ENCODE results near the gene CHRNA7.
"Not testable (repeated sequence)": the region's sequence is repeated elsewhere in the genome, so short reads cannot be mapped to it uniquely, and the experiment has no call there.

Gene CHRNA7

GRCh38 chr15:32162143-32162542 is 131.8 kb downstream of the CHRNA7 start:
- H3K9me3 Mint-ChIP-seq; H3K27me3 Mint-ChIP-seq; H3K27ac Mint-ChIP-seq; DNase-seq; H3K4me3 Mint-ChIP-seq; H3K36me3 Mint-ChIP-seq (ENCODE audit: low read depth); H3K4me1 Mint-ChIP-seq (ENCODE audit: low read depth): not testable (repeated sequence)

DNA sequence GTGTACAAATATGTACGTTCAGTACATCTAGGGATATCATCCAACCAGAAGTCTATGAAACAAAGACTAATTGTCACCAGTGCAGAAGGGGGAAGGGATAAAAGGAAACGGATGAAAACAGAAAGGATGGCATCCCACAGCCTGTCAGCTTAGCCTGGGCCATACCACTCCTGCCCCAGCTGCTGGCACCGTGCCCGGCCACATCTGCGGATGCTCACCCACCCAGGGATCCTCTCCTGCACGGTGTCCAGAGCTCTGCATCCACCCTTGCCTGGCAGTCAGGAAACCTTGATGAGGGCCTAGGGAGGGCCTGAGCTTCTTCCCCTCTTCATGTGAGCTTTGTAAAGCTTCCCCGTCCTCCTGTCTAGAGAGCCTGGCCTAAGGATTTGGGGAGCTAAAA is 133.8 kb downstream of the CHRNA7 start:
- H3K4me1 Mint-ChIP-seq (ENCODE audit: low read depth); H3K4me3 Mint-ChIP-seq; H3K36me3 Mint-ChIP-seq (ENCODE audit: low read depth); H3K27me3 Mint-ChIP-seq; DNase-seq; H3K27ac Mint-ChIP-seq; H3K9me3 Mint-ChIP-seq: not testable (repeated sequence)

DNA sequence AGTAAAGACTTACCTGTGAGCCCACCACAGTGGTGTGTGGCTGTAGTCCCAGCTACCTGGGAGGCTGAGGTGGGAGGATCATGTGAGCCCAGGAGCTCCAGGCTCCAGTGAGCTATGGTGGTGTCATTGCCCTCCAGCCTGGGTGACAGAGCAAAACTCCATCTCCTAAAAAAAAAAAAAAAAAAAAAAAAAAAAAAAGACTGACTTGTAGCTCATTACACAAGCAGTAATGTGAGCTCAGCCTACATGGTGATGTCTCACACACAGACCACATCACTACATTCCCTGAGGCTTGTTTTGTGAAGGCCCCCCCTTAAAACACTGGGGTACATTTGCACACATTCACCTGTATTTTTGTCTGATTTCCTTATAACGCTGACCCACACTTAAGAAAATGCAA is 134.4 kb downstream of the CHRNA7 start:
- not testable (repeated sequence) for H3K27me3 Mint-ChIP-seq; H3K4me3 Mint-ChIP-seq; DNase-seq; H3K4me1 Mint-ChIP-seq (ENCODE audit: low read depth); H3K9me3 Mint-ChIP-seq; H3K27ac Mint-ChIP-seq; H3K36me3 Mint-ChIP-seq (ENCODE audit: low read depth)

DNA sequence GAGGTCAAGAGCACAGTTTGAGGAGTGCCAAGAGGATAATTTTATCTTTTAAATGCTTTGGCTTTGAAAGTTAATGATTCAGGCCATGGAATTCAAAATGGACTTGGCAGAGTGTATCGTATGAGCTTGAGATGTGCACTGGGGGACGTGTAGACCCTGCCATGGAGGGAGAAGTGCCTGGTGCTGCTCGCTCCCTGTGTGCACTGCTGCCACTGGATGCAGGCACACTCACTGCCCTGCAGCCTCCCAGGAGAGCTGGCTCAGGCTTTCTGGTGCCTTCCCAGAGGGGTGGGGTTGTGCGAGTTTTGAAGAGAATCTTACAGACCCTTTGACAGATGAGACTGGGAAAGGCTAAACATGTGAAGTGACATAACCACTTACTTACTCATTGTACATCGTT is 135.5 kb downstream of the CHRNA7 start:
- H3K9me3 Mint-ChIP-seq; H3K4me3 Mint-ChIP-seq; H3K36me3 Mint-ChIP-seq (ENCODE audit: low read depth); H3K27ac Mint-ChIP-seq; DNase-seq; H3K4me1 Mint-ChIP-seq (ENCODE audit: low read depth); H3K27me3 Mint-ChIP-seq: not testable (repeated sequence)

DNA sequence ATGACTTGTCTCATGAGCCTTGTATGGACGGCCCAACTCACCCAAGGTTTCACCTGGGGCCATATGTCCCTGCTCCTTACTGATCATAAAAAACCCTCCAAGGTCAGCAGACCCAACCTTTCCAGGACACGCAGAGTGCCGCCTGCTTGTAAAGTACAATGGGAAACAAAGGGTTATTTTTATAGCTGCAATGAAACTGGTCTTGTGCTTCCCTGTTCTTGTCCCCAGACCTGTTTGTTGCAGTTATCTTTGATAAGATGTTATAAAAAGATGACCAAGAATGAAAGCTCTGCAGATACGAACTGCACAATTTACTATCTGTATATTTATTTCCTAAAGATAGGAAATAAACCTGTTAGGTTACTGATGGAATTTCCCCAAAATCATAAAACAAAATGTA is 136.0 kb downstream of the CHRNA7 start:
- H3K4me3 Mint-ChIP-seq; H3K4me1 Mint-ChIP-seq (ENCODE audit: low read depth); H3K9me3 Mint-ChIP-seq; DNase-seq; H3K36me3 Mint-ChIP-seq (ENCODE audit: low read depth); H3K27ac Mint-ChIP-seq; H3K27me3 Mint-ChIP-seq: not testable (repeated sequence)

GRCh38 chr15:32167913-32168312 is 137.6 kb downstream of the CHRNA7 start:
- not testable (repeated sequence) for H3K27ac Mint-ChIP-seq; H3K36me3 Mint-ChIP-seq (ENCODE audit: low read depth); DNase-seq; H3K4me1 Mint-ChIP-seq (ENCODE audit: low read depth); H3K27me3 Mint-ChIP-seq; H3K4me3 Mint-ChIP-seq; H3K9me3 Mint-ChIP-seq

GRCh38 chr15:32180579-32180978 is 150.3 kb downstream of the CHRNA7 start:
- not testable (repeated sequence) for H3K27me3 Mint-ChIP-seq; DNase-seq; H3K36me3 Mint-ChIP-seq (ENCODE audit: low read depth); H3K9me3 Mint-ChIP-seq; H3K27ac Mint-ChIP-seq; H3K4me3 Mint-ChIP-seq; H3K4me1 Mint-ChIP-seq (ENCODE audit: low read depth)

DNA sequence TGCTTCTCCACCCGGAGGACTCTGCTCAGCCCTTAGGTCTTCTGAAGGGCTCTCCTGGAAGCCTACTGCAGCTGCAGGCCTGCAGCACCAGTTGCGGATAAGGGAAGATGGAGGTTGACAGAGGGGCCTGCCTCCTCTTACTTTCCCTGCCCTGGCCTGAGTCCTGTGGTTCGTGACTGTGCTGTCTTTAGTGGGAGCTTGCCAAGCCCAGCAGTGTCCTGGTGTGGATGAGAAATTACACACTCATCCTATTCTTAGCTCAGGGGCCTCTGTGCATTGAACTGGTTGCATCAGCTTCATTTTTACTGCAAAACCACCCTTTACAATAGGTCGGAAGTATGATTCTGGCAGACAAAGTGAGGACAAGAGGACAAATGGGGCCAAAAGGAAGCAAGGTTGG is 163.5 kb downstream of the CHRNA7 start:
- H3K36me3 Mint-ChIP-seq (ENCODE audit: low read depth); H3K4me1 Mint-ChIP-seq (ENCODE audit: low read depth); H3K9me3 Mint-ChIP-seq; H3K27me3 Mint-ChIP-seq; H3K27ac Mint-ChIP-seq; DNase-seq; H3K4me3 Mint-ChIP-seq: not testable (repeated sequence)

- not testable (repeated sequence) for H3K9me3 Mint-ChIP-seq; H3K27me3 Mint-ChIP-seq; H3K27ac Mint-ChIP-seq; H3K4me3 Mint-ChIP-seq; H3K36me3 Mint-ChIP-seq (ENCODE audit: low read depth); DNase-seq; H3K4me1 Mint-ChIP-seq (ENCODE audit: low read depth)
Observed at GRCh38 chr15:32196206-32196605, 165.9 kb downstream of the CHRNA7 start.

DNA sequence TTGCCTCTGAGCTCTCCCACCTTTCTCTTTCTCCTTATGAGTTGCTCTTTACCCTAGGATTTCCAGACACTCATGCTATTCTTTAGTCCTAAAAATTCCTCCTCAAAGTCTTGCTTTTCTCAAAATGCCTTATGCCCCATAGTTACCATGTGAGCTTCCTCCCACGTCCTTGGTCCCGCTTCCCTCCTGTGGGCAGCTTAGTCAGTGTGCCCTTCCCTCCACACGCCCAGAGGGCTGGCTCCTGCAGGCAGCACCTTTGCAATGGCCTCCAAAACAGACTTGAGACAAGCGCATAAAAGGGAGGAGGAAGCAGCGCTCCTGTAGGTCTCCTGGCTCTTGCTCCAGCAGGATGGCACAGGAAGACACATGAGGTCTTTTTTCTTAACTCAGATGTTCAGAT is 168.6 kb downstream of the CHRNA7 start:
- not testable (repeated sequence) for H3K4me3 Mint-ChIP-seq; H3K9me3 Mint-ChIP-seq; H3K4me1 Mint-ChIP-seq (ENCODE audit: low read depth); H3K36me3 Mint-ChIP-seq (ENCODE audit: low read depth); DNase-seq; H3K27me3 Mint-ChIP-seq; H3K27ac Mint-ChIP-seq

GRCh38 chr15:32209081-32209480 is 178.8 kb downstream of the CHRNA7 start:
- H3K36me3 Mint-ChIP-seq (ENCODE audit: low read depth); DNase-seq; H3K4me3 Mint-ChIP-seq: not testable (repeated sequence)

GRCh38 chr15:32218666-32219065 is 188.4 kb downstream of the CHRNA7 start:
- H3K4me3 Mint-ChIP-seq: no peak overlapping the region

More at GRCh38 chr15:32209081-32209480, 178.8 kb downstream of the CHRNA7 start:
- not testable (repeated sequence) for H3K27ac Mint-ChIP-seq; H3K27me3 Mint-ChIP-seq; H3K4me1 Mint-ChIP-seq (ENCODE audit: low read depth); H3K9me3 Mint-ChIP-seq

More at GRCh38 chr15:32218666-32219065, 188.4 kb downstream of the CHRNA7 start:
- DNase-seq: no peak
- Mint-ChIP-seq H3K9me3 (peaks cover 17% of the 10 kb centered on the region), H3K27me3 (peaks cover 6% of the 10 kb centered on the region), H3K36me3 (ENCODE audit: low read depth) (no peaks in the 10 kb centered on the region), H3K4me1 (ENCODE audit: low read depth) (no peaks in the 10 kb centered on the region), H3K27ac (no peak overlapping the region)
